Gastroesophageal sphincter (tissue), 4 donors: Measurements from ENCODE around the gene ITGA3. TPM values are rescaled to one million over a fixed set of nuclear protein-coding genes. Genes with fewer than 3 reads are reported as not detected.

Source experiments
- ATAC-seq: fragments of 150-250 bp; one replicate; pipeline ENCODE4 v1.9.1; 2016; ENCODE audit warnings: mild to moderate bottlenecking, moderate library complexity
- H3K27ac ChIP-seq, 4 donors: fragments of 200-600 bp; sonication (generic) in 3 of 4; 1 replicate in 3 of 4; 2 replicates in 1 of 4; pipeline ENCODE4 v1.5.1; 2016 to 2019
- H3K27me3 ChIP-seq: fragments of 200-600 bp; sonication (generic); one replicate; pipeline ENCODE4 v1.5.1; 2019
- H3K36me3 ChIP-seq, 2 donors: fragments of 200-600 bp; sonication (generic); one replicate each; pipeline ENCODE4 v1.5.1; 2019; ENCODE audit warnings: control low read depth in 1 of 2
- H3K4me1 ChIP-seq, 3 donors: fragments of 200-600 bp; sonication (generic); 1 replicate in 2 of 3; 2 replicates in 1 of 3; pipeline ENCODE4 v1.5.1; 2016 to 2019; ENCODE audit warnings: control low read depth in 2 of 3
- H3K4me3 ChIP-seq, 2 donors: fragments of 200-600 bp; sonication (generic); one replicate each; pipeline ENCODE4 v1.5.1; 2019; ENCODE audit warnings: mild to moderate bottlenecking in 1 of 2, moderate library complexity in 1 of 2
- H3K9me3 ChIP-seq, 3 donors: fragments of 200-600 bp; sonication (generic); one replicate each; pipeline ENCODE4 v1.5.1; 2017 to 2019; ENCODE audit warnings: control low read depth in 2 of 3
- CTCF ChIP-seq, 4 experiments: fragments of 200-600 bp in 2 of 4; fragments of 450-650 bp in 2 of 4; sonication (generic) in 1 of 4; IDR thresholded peaks; one replicate each; pipeline ENCODE4 v1.5.1; 2017 to 2019; ENCODE audit warnings: antibody characterized with exemption in 4 of 4, mild to moderate bottlenecking in 2 of 4, moderate library complexity in 2 of 4
- EP300 ChIP-seq: sonication (generic); formaldehyde crosslinking; IDR thresholded peaks from one replicate; pipeline ENCODE4 v1.6.1; 2017; ENCODE audit warnings: antibody characterized with exemption, mild to moderate bottlenecking
- POLR2A ChIP-seq, 2 donors: fragments of 450-650 bp; IDR thresholded peaks; one replicate each; pipeline ENCODE4 v1.6.1; 2017; ENCODE audit warnings: antibody characterized with exemption in 2 of 2, mild to moderate bottlenecking in 2 of 2, moderate library complexity in 1 of 2
- POLR2AphosphoS5 ChIP-seq: sonication (generic); formaldehyde crosslinking; IDR thresholded peaks from one replicate; pipeline ENCODE4 v1.6.1; 2017; ENCODE audit warnings: antibody characterized with exemption
- WGBS, 2 donors: methylation state at CpG; one replicate each; pipeline ENCODE4 v1.1.5; 2018; ENCODE audit warnings: low coverage in 1 of 2; 5-methylcytosine and 5-hydroxymethylcytosine counted together
- total RNA-seq, 4 donors: library from RNA; depleted of rRNA; stranded (reverse); fragments of >200 nt; gene quantifications; one replicate each; pipeline ENCODE4 v1.1.0, GENCODE V29; 2016

The ITGA3 gene
- total RNA-seq, 4 donors from 2014 or later, result 62.4 to 131 (median 124) TPM

DNA sequence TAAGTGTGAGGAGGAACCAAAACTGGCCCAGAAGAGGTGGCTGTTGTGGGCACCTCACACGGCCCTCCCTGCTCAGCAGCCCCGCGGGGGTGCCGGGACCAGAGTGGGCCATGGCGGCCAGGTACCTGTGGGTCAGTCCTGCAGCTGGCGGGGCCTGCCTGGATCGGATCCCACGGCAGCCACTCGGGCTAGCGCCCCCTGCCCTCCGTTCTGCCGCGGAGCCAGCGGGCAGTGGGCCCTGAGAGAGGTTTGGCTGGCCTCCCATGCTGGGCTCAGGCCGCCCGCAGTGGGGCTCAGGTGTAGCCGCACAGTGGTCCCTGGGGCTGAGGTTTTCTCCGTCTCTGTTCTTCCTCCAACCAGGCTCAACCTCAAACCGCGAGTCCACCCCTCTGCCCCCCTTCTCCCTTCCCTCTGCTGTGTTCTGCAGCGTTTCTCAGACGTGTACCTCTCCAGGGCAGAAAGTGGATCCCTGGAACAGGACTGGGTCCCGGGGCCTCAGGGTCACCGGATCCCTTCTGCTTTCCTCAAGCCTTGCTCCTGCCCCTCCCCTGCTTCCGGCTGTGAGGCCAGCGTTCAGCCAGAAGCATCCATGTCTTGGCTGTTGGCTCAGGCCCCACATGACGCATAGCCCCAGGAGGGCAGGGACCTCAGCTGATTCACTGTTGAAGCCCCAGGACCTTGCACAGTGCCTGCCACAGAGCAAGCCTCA, 28.6 kb upstream of the ITGA3 start:
- ATAC-seq, result peak; percentile 83
- WGBS, 2 donors, result 0 to 7% methylated on average over 1 to 3 of the region's 27 CpGs

GRCh38 chr17:50027881-50028735, 27.8 kb upstream of the ITGA3 start:
- H3K4me3 ChIP-seq, result peak overlapping the region in 1 of 2 donors; percentile 47
- H3K27ac ChIP-seq, result peak overlapping the region in 2 of 4 donors; percentile 66 to 67
- H3K9me3 ChIP-seq, result no peaks in the 10 kb centered on the region
- WGBS, 2 donors, result 43 to 54% methylated on average over 4 to 7 of the region's 20 CpGs
- peaks cover 0 to 35% (median 16%) of the 10 kb centered on the region in 3 donors for H3K4me1 ChIP-seq
- H3K27me3 ChIP-seq, result no peaks in the 10 kb centered on the region
- ATAC-seq, result no peak
- TF ChIP-seq POLR2AphosphoS5, result peak; percentile 22
- no peak for TF ChIP-seq POLR2A (IDR thresholded peaks at IDR 0.05)
- no peaks in the 10 kb centered on the region for H3K36me3 ChIP-seq

More for the DNA sequence above, 28.6 kb upstream of the ITGA3 start:
- Histone ChIP-seq H3K9me3 (no peaks in the 10 kb centered on the region), H3K4me1 (peaks cover 0 to 27% (median 16%) of the 10 kb centered on the region in 3 donors), H3K27me3 (no peaks in the 10 kb centered on the region), H3K4me3 (peak overlapping the region; percentile 26 to 47), H3K36me3 (no peaks in the 10 kb centered on the region), H3K27ac (peak overlapping the region in 2 of 4 donors; percentile 66 to 67)
- TF ChIP-seq CTCF (IDR thresholded peaks at IDR 0.05) (peak in 1 of 4 experiments; percentile 29), POLR2A (IDR thresholded peaks at IDR 0.05) (no peak), EP300 (no peak), POLR2AphosphoS5 (peak; percentile 67)

- WGBS, 2 donors, result 90 to 91% methylated on average over 3 to 5 of the region's 6 CpGs
- Histone ChIP-seq H3K4me3 (no peak overlapping the region), H3K27ac (peak overlapping the region in 1 of 4 donors; percentile 66), H3K36me3 (no peaks in the 10 kb centered on the region), H3K9me3 (no peaks in the 10 kb centered on the region), H3K4me1 (peaks cover 0 to 41% (median 21%) of the 10 kb centered on the region in 3 donors), H3K27me3 (no peaks in the 10 kb centered on the region)
- no peak for ATAC-seq
- TF ChIP-seq CTCF (IDR thresholded peaks at IDR 0.05), result no peak
- TF ChIP-seq EP300, result no peak
These were observed 27.2 kb upstream of the ITGA3 start for GRCh38 chr17:50028736-50029120.

DNA sequence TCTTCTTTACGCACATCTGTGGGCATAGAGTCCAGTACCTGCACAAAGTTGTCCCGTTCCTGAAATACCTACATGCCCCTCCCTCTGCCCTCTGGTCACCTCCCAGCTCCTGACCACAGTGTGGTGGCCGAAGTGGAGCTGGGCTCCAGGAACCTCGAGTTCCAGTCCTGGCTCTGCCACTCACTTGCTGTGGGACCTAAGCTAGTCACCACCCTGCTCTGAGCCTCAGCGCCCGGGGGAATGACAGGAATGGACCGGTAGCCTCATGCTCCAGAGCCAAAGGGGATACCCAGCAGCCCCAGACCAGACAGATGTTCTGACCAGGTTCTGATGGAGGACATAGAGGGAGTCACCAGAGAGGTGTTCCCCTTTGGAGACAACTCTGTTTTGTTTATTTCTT, 26.7 kb upstream of the ITGA3 start:
- H3K36me3 ChIP-seq, result no peaks in the 10 kb centered on the region
- no peak for TF ChIP-seq POLR2AphosphoS5
- no peak for TF ChIP-seq POLR2A (IDR thresholded peaks at IDR 0.05)
- no peak for TF ChIP-seq CTCF (IDR thresholded peaks at IDR 0.05)
- TF ChIP-seq EP300, result no peak
- H3K27ac ChIP-seq, result peak overlapping the region in 1 of 4 donors; percentile 66
- 83% methylated on average over 2 of the region's 7 CpGs; no CpG with 5 or more reads in 1 of the 2 donors for WGBS, 2 donors
- no peak for ATAC-seq
- no peak overlapping the region for H3K4me3 ChIP-seq
- H3K9me3 ChIP-seq, result no peaks in the 10 kb centered on the region
- H3K4me1 ChIP-seq, result peaks cover 0 to 46% (median 21%) of the 10 kb centered on the region in 3 donors
- no peaks in the 10 kb centered on the region for H3K27me3 ChIP-seq

- no peak for ATAC-seq
- no peak overlapping the region for H3K4me3 ChIP-seq
- 26 to 32% methylated on average over 5 to 6 of the region's 6 CpGs for WGBS, 2 donors
- H3K4me1 ChIP-seq, result peaks cover 0 to 68% (median 21%) of the 10 kb centered on the region in 3 donors
- TF ChIP-seq POLR2AphosphoS5 (peak; percentile 51), CTCF (IDR thresholded peaks at IDR 0.05) (no peak)
- no peaks in the 10 kb centered on the region for H3K27me3 ChIP-seq
- H3K27ac ChIP-seq, result peak overlapping the region in 1 of 4 donors; percentile 83
- no peaks in the 10 kb centered on the region for H3K9me3 ChIP-seq
- H3K36me3 ChIP-seq, result no peaks in the 10 kb centered on the region
These were observed 22.6 kb upstream of the ITGA3 start for GRCh38 chr17:50033316-50033715.
